Measurements from ENCODE around the gene C10orf143.

C10orf143 gene

GRCh38 chr10:130053561-130053960, 57.1 kb downstream of the C10orf143 start:
- DNase-seq (ENCODE audit: low read depth, low spot score) = no peak

GRCh38 chr10:130052193-130052592, 58.4 kb downstream of the C10orf143 start:
- DNase-seq (ENCODE audit: low read depth, low spot score) = no peak

GRCh38 chr10:130050721-130051120, 59.9 kb downstream of the C10orf143 start:
- DNase-seq (ENCODE audit: low read depth, low spot score) = no peak

- DNase-seq (ENCODE audit: low read depth, low spot score) = no peak
Measured at GRCh38 chr10:130049987-130050386, 60.6 kb downstream of the C10orf143 start.

- no peak for DNase-seq (ENCODE audit: low read depth, low spot score)
Measured at GRCh38 chr10:130049244-130049643, 61.4 kb downstream of the C10orf143 start.

- DNase-seq (ENCODE audit: low read depth, low spot score) = no peak
Measured at GRCh38 chr10:130048081-130048480, 62.5 kb downstream of the C10orf143 start.

GRCh38 chr10:130047336-130047735, 63.3 kb downstream of the C10orf143 start:
- DNase-seq (ENCODE audit: low read depth, low spot score) = no peak

- no peak for DNase-seq (ENCODE audit: low read depth, low spot score)
Measured at GRCh38 chr10:130046591-130046990, 64.0 kb downstream of the C10orf143 start.

GRCh38 chr10:130045801-130046321, 64.8 kb downstream of the C10orf143 start:
- DNase-seq (ENCODE audit: low read depth, low spot score) = no peak

GRCh38 chr10:130045091-130045652, 65.5 kb downstream of the C10orf143 start:
- no peak for DNase-seq (ENCODE audit: low read depth, low spot score)

GRCh38 chr10:130044067-130045061, 66.3 kb downstream of the C10orf143 start:
- no peak for DNase-seq (ENCODE audit: low read depth, low spot score)

GRCh38 chr10:130043491-130043890, 67.1 kb downstream of the C10orf143 start:
- no peak for DNase-seq (ENCODE audit: low read depth, low spot score)

- DNase-seq (ENCODE audit: low read depth, low spot score) = no peak
Measured at GRCh38 chr10:130042381-130042780, 68.2 kb downstream of the C10orf143 start.

- no peak for DNase-seq (ENCODE audit: low read depth, low spot score)
Measured at GRCh38 chr10:130041451-130042371, 68.9 kb downstream of the C10orf143 start.

GRCh38 chr10:130040817-130041330, 69.8 kb downstream of the C10orf143 start:
- DNase-seq (ENCODE audit: low read depth, low spot score) = no peak

- DNase-seq (ENCODE audit: low read depth, low spot score) = no peak
Measured at GRCh38 chr10:130040351-130040750, 70.3 kb downstream of the C10orf143 start.

GRCh38 chr10:130039141-130039540, 71.5 kb downstream of the C10orf143 start:
- DNase-seq (ENCODE audit: low read depth, low spot score) = no peak

GRCh38 chr10:130038611-130039109, 72.0 kb downstream of the C10orf143 start:
- DNase-seq (ENCODE audit: low read depth, low spot score) = no peak

- no peak for DNase-seq (ENCODE audit: low read depth, low spot score)
Measured at GRCh38 chr10:130038019-130038555, 72.5 kb downstream of the C10orf143 start.

GRCh38 chr10:130037169-130037661, 73.4 kb downstream of the C10orf143 start:
- no peak for DNase-seq (ENCODE audit: low read depth, low spot score)
